GM10266 (cell line): ENCODE data around the gene SETD1B.

Source experiments
- DNase-seq: peaks from one replicate; pipeline ENCODE4 v3.0.0; 2012; ENCODE audit errors: extremely low spot score
- TF ChIP-seq, protein P1 (sequence below): IDR thresholded peaks from 2 replicates; pipeline ENCODE4 v1.5.1; 2012; ENCODE audit warnings: mild to moderate bottlenecking, low read depth; ENCODE audit not compliant: control insufficient read depth, insufficient read depth; ENCODE audit errors: missing control alignments

The SETD1B gene

GRCh38 chr12:121793838-121794533 is 9.8 kb upstream of the SETD1B start:
- peak; percentile 92 for DNase-seq
- TF ChIP-seq, protein P1, sequence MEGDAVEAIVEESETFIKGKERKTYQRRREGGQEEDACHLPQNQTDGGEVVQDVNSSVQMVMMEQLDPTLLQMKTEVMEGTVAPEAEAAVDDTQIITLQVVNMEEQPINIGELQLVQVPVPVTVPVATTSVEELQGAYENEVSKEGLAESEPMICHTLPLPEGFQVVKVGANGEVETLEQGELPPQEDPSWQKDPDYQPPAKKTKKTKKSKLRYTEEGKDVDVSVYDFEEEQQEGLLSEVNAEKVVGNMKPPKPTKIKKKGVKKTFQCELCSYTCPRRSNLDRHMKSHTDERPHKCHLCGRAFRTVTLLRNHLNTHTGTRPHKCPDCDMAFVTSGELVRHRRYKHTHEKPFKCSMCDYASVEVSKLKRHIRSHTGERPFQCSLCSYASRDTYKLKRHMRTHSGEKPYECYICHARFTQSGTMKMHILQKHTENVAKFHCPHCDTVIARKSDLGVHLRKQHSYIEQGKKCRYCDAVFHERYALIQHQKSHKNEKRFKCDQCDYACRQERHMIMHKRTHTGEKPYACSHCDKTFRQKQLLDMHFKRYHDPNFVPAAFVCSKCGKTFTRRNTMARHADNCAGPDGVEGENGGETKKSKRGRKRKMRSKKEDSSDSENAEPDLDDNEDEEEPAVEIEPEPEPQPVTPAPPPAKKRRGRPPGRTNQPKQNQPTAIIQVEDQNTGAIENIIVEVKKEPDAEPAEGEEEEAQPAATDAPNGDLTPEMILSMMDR: peak; percentile 100

DNA sequence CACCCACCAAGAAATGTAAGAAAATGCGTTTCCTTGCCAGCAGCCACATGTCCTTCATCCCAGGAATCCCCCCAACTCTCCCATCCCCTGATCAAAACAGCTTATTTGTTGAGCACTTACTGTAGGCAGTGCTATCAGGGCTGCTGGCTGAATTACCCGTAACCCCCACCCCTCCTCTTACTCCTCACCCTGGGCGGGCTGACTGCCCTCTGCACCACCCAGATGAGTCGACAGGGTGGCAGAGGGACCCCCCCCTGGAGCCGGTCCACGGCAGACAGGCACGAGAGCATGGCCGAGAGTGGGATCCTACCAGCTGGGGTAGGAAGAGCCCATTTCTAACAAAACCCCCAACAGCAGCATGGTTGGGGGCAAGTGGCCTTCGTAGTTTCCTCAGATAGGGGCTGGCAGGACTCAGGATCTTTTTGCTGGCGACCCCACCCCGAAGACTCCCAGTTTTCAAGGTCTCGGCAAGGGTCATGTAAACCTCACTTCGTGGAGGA is 9.2 kb upstream of the SETD1B start:
- peak; percentile 48 for DNase-seq
- TF ChIP-seq, protein P1: no peak

- TF ChIP-seq, protein P1: peak; percentile 97
- peak; percentile 88 for DNase-seq
These were observed 8.5 kb upstream of the SETD1B start for GRCh38 chr12:121795034-121795968.

- TF ChIP-seq, protein P1: no peak
- no peak for DNase-seq
These were observed 6.7 kb upstream of the SETD1B start for GRCh38 chr12:121796855-121797751.

GRCh38 chr12:121797937-121798786 is 5.6 kb upstream of the SETD1B start:
- DNase-seq: no peak
- TF ChIP-seq, protein P1: no peak

- DNase-seq: no peak
- TF ChIP-seq, protein P1: no peak
These were observed 5.0 kb upstream of the SETD1B start for GRCh38 chr12:121798787-121799155.
